Osteocyte (in vitro differentiated cells): Measurements from ENCODE around the gene KMO. TPM values are rescaled to one million over a fixed set of nuclear protein-coding genes. Genes with fewer than 3 reads are reported as not detected.

Experiments
- DNase-seq: peaks from one replicate; pipeline ENCODE4 v3.0.0; 2021; ENCODE audit warnings: mixed read lengths; ENCODE audit not compliant: unreplicated experiment; ENCODE audit errors: extremely low spot score
- H3K27ac Mint-ChIP-seq: one replicate; pipeline ENCODE4 v1.8.0; 2021; ENCODE audit warnings: mild to moderate bottlenecking, mixed read lengths; ENCODE audit not compliant: unreplicated experiment
- H3K27me3 Mint-ChIP-seq: one replicate; pipeline ENCODE4 v1.8.0; 2021; ENCODE audit warnings: mixed read lengths; ENCODE audit not compliant: unreplicated experiment
- H3K36me3 Mint-ChIP-seq: one replicate; pipeline ENCODE4 v1.8.0; 2021; ENCODE audit warnings: mixed read lengths; ENCODE audit not compliant: unreplicated experiment
- H3K4me1 Mint-ChIP-seq: one replicate; pipeline ENCODE4 v1.8.0; 2021; ENCODE audit warnings: mixed read lengths; ENCODE audit not compliant: unreplicated experiment
- H3K4me3 Mint-ChIP-seq: one replicate; pipeline ENCODE4 v1.8.0; 2021; ENCODE audit warnings: mild to moderate bottlenecking, moderate library complexity, mixed read lengths; ENCODE audit not compliant: unreplicated experiment
- H3K9me3 Mint-ChIP-seq: one replicate; pipeline ENCODE4 v1.8.0; 2021; ENCODE audit warnings: mixed read lengths; ENCODE audit not compliant: unreplicated experiment
- total RNA-seq: library from RNA; stranded (reverse); gene quantifications from 2 replicates; pipeline ENCODE4 v1.2.1, GENCODE V29; 2021
- TF ChIP-seq, protein P1 (sequence below): fragments of 200-600 bp; sonication (generic); IDR thresholded peaks from 2 replicates; pipeline ENCODE4 v1.5.0; 2021; ENCODE audit warnings: antibody characterized with exemption, mild to moderate bottlenecking, moderate library complexity

KMO gene
- total RNA-seq, 1 donor from 2014 or later = not detected

DNA sequence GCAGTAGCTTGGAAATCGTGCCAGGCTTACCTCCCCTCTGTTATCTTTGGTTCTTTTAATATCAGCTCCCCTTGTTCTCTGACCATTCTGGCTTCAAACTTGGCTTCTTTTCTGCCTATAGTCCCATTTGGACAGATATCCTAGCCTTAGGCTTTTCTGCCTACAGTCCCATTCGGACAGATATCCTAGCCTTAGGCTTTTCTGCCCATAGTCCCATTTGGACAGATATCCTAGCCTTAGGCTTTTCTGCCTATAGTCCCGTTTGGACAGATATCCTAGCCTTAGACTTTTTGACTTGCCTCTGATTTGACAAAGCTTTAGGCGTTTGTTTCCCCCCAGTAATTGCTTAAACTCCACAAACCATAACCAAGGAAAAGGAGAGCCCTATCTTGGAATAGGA is 82.4 kb downstream of the KMO start:
- no peaks in the 10 kb centered on the region for H3K36me3 Mint-ChIP-seq
- DNase-seq = no peak
- no peaks in the 10 kb centered on the region for H3K27me3 Mint-ChIP-seq
- TF ChIP-seq, protein P1, sequence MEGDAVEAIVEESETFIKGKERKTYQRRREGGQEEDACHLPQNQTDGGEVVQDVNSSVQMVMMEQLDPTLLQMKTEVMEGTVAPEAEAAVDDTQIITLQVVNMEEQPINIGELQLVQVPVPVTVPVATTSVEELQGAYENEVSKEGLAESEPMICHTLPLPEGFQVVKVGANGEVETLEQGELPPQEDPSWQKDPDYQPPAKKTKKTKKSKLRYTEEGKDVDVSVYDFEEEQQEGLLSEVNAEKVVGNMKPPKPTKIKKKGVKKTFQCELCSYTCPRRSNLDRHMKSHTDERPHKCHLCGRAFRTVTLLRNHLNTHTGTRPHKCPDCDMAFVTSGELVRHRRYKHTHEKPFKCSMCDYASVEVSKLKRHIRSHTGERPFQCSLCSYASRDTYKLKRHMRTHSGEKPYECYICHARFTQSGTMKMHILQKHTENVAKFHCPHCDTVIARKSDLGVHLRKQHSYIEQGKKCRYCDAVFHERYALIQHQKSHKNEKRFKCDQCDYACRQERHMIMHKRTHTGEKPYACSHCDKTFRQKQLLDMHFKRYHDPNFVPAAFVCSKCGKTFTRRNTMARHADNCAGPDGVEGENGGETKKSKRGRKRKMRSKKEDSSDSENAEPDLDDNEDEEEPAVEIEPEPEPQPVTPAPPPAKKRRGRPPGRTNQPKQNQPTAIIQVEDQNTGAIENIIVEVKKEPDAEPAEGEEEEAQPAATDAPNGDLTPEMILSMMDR = no peak
- no peaks in the 10 kb centered on the region for H3K9me3 Mint-ChIP-seq
- H3K4me3 Mint-ChIP-seq = no peak overlapping the region
- peaks cover 27% of the 10 kb centered on the region for H3K4me1 Mint-ChIP-seq
- no peak overlapping the region for H3K27ac Mint-ChIP-seq

DNA sequence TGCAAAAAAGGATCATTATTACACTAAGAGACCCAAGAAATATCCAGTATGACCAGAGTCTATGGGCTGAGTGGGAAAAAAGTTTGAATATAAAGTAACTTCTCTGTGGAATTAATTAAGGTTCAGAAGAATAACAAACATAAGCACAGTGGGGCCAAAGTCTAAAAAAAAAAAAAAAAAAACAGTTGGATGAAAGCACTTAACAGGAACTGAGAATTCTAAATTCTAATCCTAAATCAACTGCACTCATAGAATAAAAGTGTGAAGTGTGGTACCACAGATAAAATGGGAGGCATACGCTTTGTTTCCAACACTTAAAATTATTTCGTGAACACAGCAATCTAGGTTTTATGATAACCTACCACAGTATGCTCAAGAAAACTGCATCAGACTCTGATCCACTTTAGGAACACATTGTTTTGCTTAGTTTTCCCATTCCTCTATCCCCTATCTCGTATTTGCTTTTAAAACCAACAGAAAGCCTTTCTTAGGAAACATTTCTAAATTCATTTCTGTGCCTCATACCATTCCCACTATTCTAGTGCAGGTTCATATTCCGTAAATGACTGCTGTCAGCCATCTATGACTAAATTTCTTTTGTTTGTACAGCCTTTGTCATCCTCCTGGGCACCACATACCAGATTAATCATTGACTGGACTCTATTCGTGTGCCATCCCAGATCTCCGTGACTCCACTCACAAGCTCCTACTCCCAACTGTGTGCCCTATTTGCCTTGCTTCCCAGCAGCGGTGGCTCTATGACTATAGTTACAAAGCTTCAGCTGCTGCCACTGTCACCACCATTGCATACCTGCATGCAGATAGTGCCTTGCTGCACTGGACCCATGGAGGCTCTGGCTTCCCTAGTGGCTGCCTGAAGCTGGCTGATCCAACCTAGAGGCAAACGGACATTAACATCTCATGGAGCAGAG is 83.1 kb downstream of the KMO start:
- no peak for DNase-seq
- no peaks in the 10 kb centered on the region for H3K36me3 Mint-ChIP-seq
- H3K27ac Mint-ChIP-seq = no peak overlapping the region
- peaks cover 26% of the 10 kb centered on the region for H3K4me1 Mint-ChIP-seq
- TF ChIP-seq, protein P1 = no peak
- no peaks in the 10 kb centered on the region for H3K27me3 Mint-ChIP-seq
- H3K9me3 Mint-ChIP-seq = no peaks in the 10 kb centered on the region
- no peak overlapping the region for H3K4me3 Mint-ChIP-seq

DNA sequence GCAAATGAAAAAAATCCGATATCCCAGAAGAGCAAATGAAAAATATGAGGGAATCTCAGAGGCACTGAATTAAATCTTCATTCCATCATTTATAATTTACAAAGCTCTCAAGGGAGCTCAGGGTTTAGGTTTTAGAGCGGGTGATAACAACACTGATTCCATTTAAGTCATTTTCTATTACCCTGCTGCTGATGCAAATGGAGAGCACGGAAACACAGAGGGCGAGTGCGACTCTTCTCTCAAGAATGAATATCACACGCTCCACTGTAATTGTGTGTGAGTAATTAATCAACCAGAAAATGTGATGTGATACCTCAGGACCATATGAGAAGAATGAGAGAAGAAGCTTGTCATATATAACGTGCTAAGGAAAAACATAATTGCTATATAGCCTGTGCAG is 85.2 kb downstream of the KMO start:
- peaks cover 10% of the 10 kb centered on the region for H3K36me3 Mint-ChIP-seq
- no peaks in the 10 kb centered on the region for H3K9me3 Mint-ChIP-seq
- H3K27ac Mint-ChIP-seq = no peak overlapping the region
- no peak overlapping the region for H3K4me3 Mint-ChIP-seq
- TF ChIP-seq, protein P1 = no peak
- DNase-seq = no peak
- H3K4me1 Mint-ChIP-seq = peaks cover 24% of the 10 kb centered on the region
- H3K27me3 Mint-ChIP-seq = no peaks in the 10 kb centered on the region

DNA sequence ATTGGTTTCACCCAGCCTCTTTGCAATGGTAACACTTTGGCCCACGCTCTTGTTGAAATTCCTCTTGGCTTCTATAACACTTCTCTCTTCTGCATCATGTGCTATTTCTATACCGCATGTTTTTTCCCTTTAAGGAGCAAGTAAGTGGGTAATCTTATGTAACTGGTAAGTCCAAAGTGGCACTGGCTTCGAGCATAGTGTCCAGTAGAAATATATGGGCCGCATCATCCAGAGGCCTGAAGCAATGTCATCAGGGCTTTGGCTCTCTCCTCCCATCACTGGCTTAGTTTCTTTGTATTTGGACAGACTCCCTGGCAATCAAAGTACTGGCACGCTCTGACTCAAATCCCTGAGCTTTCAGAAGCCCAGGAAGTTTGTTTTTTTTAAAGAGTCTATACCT is 90.5 kb downstream of the KMO start:
- H3K4me1 Mint-ChIP-seq = no peaks in the 10 kb centered on the region
- H3K27me3 Mint-ChIP-seq = no peaks in the 10 kb centered on the region
- TF ChIP-seq, protein P1 = no peak
- no peak for DNase-seq
- H3K9me3 Mint-ChIP-seq = no peaks in the 10 kb centered on the region
- H3K36me3 Mint-ChIP-seq = peaks cover 10% of the 10 kb centered on the region
- H3K27ac Mint-ChIP-seq = no peak overlapping the region
- H3K4me3 Mint-ChIP-seq = no peak overlapping the region

DNA sequence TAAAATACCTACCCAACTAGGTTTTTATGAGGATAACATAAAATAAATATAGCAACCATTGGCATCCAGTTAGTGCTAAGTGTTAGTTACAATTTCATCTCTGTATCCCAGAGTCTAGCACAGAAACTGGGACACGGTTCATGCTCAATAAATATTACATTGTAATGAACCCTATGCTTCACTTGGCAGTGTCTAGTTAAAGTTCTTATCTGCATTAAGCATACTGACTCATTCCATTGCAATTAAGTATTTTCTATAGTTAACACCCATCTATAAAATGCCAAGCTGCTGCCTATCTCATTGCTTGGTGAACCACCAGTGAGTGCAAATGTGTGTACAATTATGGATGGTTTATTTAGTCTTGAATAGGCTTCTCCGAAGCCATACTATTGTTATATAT is 92.8 kb downstream of the KMO start:
- Mint-ChIP-seq H3K36me3 (peaks cover 12% of the 10 kb centered on the region), H3K9me3 (no peaks in the 10 kb centered on the region), H3K27me3 (no peaks in the 10 kb centered on the region), H3K4me1 (peaks cover 5% of the 10 kb centered on the region), H3K27ac (no peak overlapping the region), H3K4me3 (no peak overlapping the region)
- DNase-seq = no peak
- TF ChIP-seq, protein P1 = no peak
